Measurements from ENCODE around the gene AOPEP.
A peak's percentile ranks its signal among the peaks of the same experiment; 100 is the strongest.
"Not testable (repeated sequence)": the region's sequence is repeated elsewhere in the genome, so short reads cannot be mapped to it uniquely, and the experiment has no call there.

The AOPEP gene

DNA sequence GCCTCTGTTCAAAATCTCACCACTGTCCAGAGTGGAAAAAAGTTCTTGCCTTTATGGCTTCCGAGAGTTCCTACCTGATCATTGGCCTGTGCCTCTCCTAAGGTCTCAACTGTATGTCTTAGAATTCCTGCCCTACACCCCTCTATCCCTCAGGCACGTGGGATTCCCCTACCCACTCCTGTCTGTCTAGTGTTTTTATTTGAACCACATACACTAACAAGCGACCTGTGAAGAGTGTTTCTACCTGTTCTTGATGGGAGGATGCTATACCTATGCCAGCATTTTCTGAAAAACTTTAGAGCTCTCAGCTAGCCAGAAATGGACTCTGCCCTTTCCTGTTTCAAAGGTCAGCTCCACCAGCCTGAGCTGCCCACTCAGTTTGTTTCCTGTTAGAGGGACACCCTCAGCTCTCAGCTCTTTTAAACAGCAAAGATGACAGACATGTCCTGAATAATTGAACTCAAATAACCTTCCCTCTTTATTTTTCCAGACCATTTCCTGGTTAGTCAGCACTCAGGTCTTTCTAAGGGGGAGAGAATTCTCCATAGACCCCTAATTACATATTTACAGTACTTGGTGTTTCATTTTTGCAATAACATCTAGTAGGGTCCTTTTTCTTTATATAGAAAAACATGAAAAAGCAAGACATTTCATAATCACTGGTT is 214.8 kb downstream of the AOPEP start:
- no peak for DNase-seq

DNA sequence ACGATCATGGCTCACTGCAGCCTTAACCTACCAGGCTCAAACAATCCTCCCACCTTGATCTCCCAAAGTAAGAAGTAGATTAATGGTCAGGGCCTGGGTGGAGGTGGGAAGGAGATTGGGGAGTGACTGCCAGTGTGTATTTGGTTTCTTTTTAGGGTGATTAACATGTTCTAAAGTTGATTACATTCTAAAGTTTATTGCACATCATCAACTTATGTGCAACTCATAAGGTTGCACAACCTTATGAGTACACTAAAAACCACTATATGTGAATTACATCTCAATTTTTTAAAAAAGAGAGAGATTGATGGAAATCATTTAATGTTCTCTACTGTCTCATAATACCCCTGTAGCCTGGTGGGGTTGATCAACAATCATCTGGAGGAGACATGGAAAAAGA is 218.1 kb downstream of the AOPEP start:
- no peak for DNase-seq

- DNase-seq = peak; percentile 68
Observed at GRCh38 chr9:94945197-94946144, 219.0 kb downstream of the AOPEP start.

DNA sequence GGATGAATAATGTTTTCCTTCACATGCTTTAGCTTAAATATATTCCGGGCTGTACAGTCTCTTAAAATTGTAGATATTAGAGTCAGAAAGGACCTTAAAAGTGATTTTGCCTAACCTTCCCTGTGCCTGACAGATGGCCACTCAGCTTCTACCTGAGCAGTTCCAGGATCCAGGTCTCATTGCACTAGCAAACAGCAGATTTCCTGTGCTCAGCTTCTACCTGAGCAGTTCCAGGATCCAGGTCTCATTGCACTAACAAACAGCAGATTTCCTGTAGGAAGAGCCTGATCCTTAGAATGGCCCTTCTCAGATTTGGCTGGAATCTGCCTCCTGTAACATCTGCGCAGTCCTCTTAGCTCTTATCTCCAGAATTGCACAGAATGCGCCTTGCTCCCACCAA is 219.8 kb downstream of the AOPEP start:
- no peak for DNase-seq

DNA sequence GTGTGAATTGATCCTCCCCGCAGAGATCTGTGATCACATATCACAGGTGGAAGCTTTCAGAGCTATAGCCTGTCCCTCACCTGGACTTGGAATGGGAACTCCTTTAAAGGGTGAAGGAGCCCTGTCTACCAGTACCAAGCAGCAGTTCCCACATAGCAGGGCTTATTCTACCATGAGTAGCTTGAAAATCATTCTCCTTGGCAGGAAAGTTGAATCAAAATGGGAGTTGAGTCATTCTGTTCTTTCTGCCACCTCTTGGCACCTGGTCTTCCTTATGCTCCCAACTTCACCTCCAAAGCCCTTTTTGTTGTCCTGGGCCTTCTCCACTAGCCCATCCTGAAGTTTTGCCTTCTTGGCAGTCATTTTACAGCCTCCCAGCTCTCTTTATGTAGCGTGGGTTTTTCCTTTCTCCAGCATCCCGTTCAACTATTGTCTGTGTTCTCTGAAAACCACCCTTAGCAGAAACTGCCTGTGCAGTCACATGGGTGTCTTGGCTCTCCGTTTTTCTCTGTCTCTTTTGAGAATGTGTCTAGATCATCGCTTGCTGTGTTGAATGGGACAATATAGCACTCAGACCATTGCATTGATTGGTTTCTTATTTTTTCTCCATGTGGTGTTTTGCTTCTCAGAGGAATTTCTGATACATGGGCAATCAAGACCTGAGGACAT is 222.2 kb downstream of the AOPEP start:
- no peak for DNase-seq

GRCh38 chr9:94949370-94949769 is 222.9 kb downstream of the AOPEP start:
- no peak for DNase-seq

DNA sequence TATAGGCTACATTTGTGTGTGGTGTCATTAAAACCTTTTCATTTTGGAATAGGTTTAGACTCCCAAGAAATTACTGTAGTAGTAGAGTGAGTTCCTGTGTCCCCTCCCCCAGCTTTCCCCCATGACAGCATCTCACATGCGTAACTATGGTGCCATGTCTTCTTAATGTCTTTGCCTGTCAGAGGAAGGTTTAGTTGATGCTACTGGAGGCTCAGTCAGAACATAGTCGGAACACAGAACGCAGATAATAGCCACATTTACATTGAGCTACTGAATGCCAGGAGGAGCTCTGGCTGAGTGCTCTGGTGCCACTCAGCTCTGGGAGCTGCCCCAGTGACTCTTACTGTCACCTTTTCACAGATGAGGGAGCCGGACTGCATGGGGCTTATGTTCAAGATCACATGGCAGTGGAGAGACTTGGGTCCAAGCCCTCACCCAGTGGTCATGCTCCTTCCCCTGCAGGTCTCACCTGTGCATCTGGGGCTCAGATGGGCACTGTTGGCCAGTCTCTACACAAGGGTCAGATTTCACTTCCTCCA is 223.6 kb downstream of the AOPEP start:
- DNase-seq = no peak

DNA sequence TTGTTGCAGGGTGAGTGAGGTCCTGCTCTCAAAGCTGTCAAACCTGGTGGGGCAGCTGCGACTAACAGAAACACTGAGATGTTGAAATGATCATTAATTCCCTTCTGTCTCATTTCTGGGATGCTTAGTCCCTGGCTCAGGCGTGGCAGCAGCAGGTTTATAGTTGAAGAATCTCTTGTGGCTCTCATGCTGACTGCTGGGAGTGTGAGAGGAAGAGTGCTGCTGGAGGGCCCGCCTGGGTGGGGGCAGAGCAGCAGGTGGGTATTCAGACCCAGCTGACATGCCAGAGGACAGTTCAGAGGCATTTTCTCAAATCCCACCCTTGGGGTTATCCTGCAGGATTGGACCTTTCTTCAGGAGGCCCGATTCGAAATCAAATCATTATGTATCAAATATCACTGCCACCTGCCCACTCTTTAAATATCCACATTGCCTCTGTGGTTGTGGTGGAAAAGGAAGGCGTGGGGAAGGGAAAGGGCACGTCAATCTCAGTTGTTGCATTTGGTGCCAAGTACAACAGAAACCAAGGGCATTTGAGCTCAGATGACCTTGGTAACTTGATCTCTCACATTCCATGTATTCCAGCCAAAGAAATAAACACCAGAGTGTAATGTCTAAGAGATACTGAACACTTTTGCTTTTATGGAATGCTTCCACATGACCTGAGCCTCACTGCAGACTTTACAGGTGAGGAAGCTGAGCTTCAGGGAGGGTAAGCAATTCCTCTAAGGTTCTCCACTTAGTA is 224.3 kb downstream of the AOPEP start:
- peak; percentile 14 for DNase-seq

- DNase-seq = no peak
Observed at GRCh38 chr9:94951324-94952135, 225.0 kb downstream of the AOPEP start.

GRCh38 chr9:94952565-94953373 is 226.3 kb downstream of the AOPEP start:
- DNase-seq = no peak

- DNase-seq = peak; percentile 49
Observed at GRCh38 chr9:94956731-94957130, 230.2 kb downstream of the AOPEP start.

DNA sequence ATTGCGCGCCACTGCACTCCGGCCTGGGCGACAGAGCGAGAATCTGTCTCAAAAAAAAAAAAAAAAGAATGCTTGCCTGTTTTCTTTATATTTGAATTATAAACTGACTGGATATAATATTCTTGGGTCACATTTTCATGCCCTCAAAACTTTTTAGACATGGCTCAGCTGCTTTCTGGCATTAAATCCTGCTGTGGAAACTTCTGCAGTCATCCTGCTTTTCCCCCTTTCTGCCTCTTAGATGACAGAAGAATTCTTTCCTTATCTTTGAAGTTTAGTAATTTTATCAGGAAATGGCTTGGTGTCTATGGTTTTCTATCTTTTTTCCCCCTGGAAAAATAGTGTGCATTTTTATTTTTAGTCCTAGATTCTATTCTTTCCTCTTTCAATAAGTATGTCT is 234.5 kb downstream of the AOPEP start:
- no peak for DNase-seq

GRCh38 chr9:94961870-94962269 is 235.4 kb downstream of the AOPEP start:
- no peak for DNase-seq

- DNase-seq = not testable (repeated sequence)
Observed at GRCh38 chr9:94965631-94966030, 239.1 kb downstream of the AOPEP start.

DNA sequence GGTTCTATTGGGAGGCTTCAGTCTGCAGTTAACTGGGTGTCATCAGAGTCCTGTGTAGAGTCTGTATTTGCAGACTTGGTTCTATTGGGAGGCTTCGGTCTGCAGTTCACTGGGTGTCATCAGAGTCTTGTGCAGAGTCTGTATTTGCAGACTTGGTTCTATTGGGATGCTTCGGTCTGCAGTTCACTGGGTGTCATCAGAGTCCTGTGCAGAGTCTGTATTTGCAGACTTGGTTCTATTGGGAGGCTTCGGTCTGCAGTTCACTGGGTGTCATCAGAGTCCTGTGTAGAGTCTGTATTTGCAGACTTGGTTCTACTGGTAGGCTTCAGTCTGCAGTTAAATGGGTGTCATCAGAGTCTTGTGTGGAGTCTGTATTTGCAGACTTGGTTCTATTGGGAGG is 239.5 kb downstream of the AOPEP start:
- not testable (repeated sequence) for DNase-seq

DNA sequence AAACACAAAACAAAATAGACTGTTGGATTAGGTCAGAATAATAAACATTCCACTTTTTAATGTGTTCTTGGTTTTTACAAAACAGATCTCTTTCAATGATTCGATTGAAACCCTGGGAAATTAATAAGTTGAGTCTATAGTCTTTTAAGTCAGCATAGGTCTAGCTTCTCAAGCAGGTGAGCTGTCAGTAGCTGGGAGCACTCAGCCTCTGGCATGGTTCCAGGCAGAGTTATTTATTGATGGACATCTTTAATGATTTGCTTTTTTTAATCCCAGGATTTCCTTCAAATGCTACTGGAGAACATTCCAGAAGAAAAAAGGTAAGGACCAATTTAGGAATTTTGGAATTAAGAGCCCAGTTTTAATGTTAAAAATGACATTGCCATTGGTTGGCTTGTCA is 241.0 kb downstream of the AOPEP start:
- no peak for DNase-seq

DNA sequence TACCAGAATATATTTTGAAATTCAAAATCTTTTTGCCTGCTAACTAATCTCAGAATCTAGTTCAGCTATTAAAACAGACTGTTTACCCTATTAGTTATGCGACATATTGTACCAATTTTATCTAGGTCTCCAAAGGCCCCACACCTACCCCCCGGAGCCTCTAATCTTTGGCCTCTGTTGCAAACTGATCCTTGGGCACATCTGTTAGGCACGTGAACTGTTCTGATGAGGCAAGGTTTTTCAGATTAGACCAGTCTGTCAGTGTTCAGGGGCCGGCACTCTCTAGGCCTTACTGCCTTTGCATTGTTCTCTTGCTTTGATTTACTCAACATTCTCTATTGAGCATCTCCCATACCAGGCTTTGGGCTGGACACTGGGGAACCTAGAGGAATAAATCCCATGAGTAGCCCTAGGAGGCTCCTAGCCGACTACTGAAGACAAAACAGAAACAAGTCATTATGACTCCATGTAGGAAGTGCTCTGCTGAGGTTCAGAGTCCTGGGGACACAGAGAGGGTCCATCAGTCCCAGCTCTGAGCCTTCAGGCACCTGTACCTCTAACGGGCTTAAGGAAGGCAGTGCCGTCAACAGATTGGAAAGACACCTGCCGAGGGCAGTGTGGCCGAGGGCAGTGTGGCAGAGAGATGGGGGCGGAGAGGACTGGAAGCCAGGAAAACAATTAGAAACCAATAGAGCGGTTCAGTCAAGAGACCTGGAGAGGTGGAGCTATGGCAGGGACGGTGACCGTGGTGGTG is 245.1 kb downstream of the AOPEP start:
- peak; percentile 48 for DNase-seq

GRCh38 chr9:94973451-94973941 is 247.0 kb downstream of the AOPEP start:
- no peak for DNase-seq

DNA sequence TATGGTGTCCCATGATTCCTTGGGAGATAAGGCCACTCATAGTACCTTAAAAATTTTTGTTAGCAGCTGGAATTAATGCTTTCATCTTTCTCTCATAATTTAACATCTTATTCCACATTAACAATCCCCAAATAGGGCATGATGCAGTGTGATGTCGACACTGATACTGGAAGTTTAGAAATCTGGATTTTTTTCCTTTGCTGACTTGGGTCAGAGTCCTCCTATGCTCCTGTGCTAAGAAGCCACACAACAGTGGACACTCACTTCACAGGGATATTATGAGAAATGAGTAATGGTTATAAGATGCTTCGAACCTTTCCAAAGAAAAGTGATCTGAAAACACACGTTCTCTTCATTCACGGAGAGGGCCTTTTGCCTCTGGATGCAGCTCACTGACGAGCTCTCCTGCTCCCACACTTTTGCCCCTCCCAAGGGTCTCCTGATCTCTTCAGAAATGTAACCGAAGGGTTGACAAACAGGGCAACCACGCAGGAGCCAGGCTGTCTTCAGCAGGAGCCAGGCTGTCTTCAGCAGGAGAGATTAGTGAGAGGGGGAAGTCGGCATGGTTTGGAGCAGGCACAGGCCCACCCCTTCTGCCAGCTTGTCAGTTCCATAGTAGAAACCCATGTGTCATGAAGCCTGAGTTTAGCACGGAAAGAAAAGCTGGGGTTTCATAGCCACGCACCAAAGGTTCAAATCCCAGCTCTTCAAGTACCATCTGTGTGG is 247.8 kb downstream of the AOPEP start:
- no peak for DNase-seq

Data from NCI-H1694 (cell line).